Dermis blood vessel endothelial cell (primary cell): ENCODE results near the gene GNA15. TPM values are rescaled to one million over a fixed set of nuclear protein-coding genes. Genes with fewer than 3 reads are reported as not detected.

Experiments
- DNase-seq: peaks from one replicate; pipeline ENCODE4 v3.0.0; 2010
- total RNA-seq: library from RNA; depleted of rRNA; stranded (reverse); fragments of >200 nt; gene quantifications from 2 replicates; pipeline ENCODE4 v1.2.3, GENCODE V29; 2014

Gene GNA15
- total RNA-seq, 1 donor from 2014 or later, result under 0.01 TPM

DNA sequence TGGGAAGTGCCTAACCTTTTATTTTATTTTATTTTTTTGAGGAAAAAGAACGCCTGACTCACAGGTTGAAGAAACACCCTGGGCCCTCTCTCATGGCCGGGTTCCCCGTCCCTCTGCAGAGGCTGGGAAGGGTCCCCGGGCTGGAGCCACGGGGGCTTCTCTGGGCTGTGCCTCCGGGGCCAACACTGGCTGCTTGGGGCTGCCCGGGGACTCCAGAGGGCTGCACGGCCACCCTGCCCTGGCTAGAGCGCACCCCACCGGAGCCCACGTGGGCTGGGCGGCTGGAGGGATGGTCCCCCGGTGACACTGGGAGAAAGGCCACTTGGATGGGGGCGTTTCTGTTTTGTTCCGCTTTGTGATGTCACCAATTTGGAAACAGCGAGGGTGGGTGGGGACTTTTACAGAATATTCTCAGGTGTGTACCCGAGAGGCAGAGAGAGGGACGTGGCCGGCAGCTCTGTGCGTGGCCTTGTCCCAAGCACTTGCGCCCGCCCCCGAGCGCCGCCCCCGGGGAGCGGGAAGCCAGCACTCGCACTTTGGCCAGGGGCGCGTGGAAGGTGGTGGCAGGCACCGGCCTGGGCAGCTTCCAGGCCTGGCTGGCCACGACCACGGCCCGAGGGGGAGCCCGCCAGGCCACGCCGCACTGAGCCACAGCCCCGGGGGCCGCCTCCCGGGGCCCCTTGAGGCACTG lies 13.9 kb upstream of the GNA15 start:
- no peak for DNase-seq

DNA sequence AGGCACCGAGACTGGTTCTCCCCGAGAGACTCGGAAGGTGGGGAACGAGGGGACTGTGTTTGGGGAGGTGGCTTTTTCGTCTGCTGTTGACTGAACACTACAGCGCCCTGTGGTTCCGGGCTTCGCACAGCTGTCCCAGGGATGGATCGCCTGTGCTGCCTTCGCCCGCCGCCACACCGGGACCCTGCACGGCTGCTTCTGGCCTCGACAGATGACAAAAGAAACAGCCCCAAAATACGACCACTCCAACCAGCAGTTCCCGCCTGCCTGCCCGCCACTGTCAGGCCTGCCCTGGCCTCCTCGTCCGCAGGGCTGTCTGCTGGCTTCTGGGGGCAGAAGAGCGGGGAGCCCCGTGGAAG lies 13.3 kb upstream of the GNA15 start:
- DNase-seq, result no peak

DNA sequence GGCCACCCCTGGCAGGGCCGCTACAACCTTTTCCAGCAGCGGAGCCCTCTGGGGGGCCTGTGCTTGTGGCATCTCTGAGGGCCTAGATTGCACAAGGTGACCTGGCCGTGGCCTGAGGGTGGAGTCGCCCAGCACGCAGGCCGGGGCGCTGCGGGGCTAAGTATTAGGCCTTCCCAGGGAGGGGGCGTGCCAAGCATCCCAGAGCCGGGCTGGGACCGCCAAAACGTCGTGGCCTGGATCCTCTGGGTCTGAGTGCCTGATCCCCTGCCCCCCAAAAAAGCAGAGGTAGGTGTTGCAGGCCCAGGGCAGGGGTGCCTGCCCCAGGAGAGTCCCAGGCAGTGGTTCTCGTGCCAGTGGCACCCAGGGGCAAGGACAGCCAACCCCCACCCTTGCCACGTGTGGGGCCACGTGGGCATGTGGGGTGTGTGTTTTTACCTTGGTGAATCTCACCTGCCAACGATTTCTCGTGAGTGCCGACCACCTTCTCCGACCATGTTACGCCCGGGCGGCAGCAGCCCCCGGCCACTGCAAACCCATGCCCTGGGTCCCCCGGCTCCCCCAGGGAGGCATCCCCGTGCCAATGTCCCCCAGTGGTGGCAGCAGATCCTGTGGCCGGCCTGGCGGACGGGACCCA lies 12.6 kb upstream of the GNA15 start:
- no peak for DNase-seq

GRCh38 chr19:3123956-3124355 lies 11.9 kb upstream of the GNA15 start:
- DNase-seq, result no peak

- DNase-seq, result no peak
Observed at GRCh38 chr19:3124630-3125029, 11.2 kb upstream of the GNA15 start.

DNA sequence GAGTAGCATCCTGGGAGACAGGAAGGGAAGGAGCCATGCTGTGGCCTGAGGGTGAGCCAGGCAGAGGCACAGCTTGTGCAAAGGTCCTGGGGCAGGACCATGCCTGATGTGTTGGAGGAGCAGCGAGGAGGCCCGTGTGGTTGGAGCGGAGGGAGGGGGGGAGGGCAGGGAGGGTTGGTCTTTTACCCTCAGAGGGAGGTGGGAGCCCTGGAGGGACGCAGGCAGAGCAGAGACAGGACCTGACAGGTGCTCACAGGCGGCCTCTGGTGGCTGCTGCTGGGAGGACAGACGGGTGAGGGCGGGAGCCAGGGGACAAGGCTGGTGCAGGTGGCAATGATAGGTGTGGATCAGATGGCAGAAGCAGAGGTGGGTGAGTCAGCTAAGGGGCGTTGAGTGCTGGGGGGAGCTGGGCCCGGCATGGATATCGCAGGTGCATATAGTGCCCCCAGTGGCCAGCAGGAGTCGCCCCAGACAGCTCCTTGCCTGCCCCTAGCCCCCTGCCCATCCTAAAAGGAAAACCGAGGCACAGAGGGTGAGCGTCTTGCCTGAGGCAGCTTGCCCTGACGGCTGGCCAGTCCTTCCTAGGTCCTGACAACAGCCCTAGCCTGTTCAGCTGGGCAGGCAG lies 9.8 kb upstream of the GNA15 start:
- DNase-seq, result peak; percentile 67

- peak; percentile 85 for DNase-seq
Observed at GRCh38 chr19:3129112-3129511, 6.7 kb upstream of the GNA15 start.

DNA sequence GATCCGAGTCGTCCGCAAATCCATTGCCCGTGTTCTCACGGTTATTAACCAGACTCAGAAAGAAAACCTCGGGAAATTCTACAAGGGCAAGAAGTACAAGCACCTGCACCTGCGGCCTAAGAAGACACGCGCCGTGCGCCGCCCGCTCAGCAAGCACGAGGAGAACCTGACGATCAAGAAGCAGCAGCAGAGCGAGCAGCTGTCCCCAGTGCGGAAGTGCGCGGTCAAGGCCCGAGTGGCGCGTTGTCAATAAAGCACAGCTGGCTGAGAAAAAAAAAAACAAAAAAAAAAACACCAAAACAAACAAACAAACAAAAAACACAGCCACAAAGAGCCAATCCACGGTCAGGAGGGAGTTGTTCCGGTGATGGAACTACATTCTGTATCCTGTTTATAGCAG lies 4.7 kb upstream of the GNA15 start:
- no peak for DNase-seq

- no peak for DNase-seq
Observed at GRCh38 chr19:3132971-3133792, 2.7 kb upstream of the GNA15 start.

DNA sequence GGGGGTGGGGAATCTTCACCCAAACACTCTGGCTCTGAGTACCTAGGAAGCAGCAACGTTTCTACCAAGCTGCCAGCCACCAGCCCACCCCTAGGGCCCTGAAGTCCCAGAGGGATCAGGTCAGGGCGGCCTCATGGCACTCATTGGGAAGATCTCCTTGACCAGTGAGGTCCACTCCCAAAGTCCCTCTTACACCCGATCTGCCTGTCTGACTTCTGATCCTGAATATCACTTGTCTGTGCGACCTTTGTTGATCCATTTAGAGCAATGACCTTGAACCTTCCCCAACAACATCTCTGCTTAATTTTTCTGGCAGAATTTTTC lies 2.1 kb upstream of the GNA15 start:
- no peak for DNase-seq

DNA sequence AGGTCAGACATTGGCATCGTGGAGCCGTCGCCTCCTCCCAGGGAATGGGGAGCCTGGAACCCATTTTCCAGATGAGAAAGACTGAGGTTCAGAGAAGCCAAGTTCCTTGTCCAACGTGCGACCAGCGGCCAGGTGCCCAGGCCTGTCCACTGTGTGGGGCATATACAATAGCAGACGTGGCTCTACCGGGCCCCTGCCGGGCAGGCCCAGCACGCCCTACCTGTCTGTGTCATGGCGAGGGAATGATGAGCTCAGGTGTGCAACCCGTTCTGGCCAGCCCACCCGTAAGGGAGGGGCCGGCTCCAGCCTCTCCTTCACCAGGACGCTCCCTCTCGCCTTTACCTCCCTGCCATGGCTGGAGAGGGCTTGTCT lies 837 bp downstream of the GNA15 start:
- no peak for DNase-seq

DNA sequence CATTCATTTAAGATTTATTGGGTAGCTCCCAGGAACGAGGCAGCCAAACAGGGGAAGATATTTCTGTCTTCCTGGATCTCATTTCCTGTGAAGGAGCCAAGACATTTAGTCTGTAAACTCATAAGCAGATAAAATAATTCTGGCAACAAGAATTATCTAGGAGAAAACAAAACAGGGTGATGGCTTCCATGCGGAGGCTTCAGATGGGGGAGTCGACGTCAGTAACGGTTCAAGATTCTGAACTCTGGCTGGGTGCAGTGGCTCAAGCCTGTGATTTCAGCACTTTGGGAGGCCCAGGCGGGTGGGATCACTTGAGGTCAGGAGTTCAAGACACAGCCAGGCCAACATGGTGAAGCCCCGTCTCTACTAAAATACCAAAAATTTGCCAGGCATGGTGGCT lies 1.3 kb downstream of the GNA15 start:
- DNase-seq, result no peak

GRCh38 chr19:3138268-3138667 lies 2.4 kb downstream of the GNA15 start:
- DNase-seq, result no peak

DNA sequence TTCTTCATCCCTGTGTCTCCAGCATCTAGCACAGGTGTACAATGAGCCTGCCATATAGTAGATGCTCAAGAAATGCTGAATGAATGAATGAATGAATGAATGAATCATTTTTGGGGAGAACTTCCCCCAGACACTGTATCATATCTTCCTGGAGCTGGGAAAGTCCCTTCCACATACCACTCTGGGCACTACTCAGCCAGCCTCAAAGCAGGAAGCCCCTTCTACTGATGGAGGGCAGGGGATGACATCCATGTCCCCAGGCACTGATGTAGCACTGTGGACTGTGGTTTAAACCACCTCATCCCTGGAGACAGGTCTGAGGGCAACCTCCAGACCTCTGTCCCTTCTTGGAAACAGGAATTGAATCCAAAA lies 4.8 kb downstream of the GNA15 start:
- peak; percentile 27 for DNase-seq

DNA sequence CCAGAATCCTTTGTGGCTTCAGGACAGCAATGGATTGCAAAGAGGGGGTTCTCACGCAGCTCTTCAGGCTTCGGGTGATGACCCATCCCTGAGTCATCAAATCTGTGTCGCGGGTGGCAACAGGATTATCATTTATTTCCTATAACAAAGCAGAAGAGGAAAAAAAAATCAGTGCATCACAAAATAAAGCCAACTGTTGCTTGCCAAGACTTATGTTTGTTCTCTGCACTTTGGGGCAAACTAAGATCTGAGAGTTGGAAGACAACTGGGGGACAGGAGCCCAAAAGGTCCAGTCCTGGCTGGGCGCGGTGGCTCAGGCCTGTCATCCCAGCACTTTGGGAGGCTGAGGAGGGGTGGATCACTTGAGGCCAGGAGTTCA lies 6.4 kb downstream of the GNA15 start:
- peak; percentile 84 for DNase-seq

DNA sequence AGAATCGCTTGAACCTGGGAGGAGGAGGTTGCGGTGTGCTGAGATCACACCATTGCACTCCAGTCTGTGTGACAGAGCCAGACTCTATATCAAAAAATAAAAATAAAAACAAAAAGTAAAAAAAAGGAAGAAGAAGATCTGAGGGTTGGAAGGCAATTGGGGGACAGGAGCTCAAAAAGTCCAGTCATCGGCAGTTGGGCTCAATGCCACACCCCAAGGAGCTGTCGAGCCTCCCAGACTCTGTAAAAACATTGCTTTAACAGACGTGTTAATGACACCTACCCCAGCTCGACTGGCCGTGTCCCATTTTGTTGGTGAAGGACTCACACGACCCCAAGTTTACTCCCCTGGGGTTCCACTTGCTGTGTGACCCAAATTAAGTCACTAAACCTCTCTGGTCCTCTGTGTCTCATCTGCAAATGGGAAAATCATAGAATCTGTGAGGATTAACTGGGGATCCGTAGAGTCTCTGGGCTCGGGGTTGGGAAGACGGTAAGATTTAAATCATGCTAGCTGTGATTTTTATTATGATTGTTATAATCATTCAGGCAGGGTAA lies 7.0 kb downstream of the GNA15 start:
- DNase-seq, result no peak

DNA sequence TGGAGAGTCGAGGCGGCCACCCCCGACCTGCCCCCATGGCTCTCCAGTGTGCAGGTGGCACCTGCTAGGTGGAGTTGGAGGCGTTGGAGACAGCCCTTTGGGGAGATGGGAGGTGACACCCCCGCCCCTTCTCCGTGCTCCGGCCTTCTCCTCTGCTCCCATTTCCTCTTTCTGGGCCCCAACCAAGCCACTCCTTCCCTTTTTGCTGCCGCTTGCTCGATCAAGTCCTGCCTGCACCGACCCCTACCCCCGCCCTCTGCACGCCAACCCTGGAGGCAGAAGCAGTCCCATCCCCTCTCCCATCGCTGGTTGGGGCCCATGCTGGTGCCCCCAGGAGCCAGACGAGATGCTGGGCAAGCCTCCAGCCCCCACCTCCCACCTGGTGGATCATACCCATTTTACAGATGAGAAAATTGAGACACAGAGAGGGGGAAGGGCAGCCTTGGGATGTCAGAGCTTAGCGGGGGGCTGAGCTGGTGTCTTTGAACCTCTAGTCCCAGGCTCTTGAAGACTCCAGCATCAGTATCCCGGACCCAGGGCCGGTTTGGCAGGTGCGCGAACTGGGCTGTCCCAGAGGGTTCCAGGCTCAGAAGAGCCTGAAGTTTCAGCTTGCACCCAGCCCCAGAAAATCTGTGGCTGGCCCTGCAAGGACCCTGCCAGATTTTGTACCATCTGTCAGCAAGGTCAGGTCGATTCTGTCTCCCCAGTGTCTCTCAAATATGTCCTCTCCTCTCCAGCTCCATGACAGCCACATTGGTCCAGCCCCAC lies 10.3 kb downstream of the GNA15 start:
- no peak for DNase-seq

DNA sequence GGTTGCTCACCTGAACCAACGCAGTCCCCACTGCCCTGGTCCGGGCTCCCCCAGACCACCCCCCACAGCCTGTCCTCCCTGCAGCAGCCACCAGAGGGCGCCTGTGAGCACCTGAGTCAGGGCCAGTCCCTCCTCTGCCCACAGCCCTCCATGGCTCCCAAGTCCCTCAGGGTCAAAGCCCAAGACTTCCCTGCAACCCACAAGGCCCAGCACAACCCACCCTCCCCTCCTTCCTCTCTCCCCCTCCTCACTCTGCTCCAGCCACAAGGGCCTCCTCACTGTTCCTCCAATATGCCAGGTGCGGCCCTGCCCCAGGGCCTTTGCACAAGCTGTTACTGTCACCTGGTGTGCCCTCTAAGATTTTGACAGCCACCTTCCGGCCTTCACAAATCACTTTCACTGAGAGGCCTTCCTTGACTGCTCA lies 10.9 kb downstream of the GNA15 start:
- peak; percentile 51 for DNase-seq

DNA sequence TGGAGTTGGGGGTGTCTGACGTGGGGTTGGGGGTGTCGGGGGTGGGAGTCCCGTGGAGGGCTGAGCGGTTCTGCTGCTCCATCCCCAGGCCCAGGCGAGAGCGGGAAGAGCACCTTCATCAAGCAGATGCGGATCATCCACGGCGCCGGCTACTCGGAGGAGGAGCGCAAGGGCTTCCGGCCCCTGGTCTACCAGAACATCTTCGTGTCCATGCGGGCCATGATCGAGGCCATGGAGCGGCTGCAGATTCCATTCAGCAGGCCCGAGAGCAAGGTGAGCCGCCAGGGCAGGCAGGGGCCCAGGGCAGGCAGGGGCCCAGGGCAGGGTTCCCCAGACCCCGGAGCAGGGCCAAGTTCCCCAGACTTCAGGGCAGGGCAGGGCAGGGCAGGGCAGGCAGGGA lies 12.7 kb downstream of the GNA15 start:
- DNase-seq, result no peak

DNA sequence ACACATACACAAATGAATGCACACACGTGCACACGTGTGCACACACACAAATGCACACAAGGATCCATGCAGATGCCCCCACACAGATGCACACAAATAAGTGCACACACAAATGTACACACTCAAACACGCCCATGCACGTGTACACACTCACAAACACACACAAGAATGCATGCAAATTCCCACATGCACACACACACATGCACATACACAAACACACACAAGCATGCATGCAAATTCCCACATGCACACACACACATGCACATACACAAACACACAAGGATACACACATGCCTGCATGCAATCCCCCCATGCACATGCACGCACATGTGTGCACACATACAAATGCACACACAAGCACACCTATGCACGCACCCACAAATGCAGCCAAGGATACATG lies 13.3 kb downstream of the GNA15 start:
- no peak for DNase-seq

DNA sequence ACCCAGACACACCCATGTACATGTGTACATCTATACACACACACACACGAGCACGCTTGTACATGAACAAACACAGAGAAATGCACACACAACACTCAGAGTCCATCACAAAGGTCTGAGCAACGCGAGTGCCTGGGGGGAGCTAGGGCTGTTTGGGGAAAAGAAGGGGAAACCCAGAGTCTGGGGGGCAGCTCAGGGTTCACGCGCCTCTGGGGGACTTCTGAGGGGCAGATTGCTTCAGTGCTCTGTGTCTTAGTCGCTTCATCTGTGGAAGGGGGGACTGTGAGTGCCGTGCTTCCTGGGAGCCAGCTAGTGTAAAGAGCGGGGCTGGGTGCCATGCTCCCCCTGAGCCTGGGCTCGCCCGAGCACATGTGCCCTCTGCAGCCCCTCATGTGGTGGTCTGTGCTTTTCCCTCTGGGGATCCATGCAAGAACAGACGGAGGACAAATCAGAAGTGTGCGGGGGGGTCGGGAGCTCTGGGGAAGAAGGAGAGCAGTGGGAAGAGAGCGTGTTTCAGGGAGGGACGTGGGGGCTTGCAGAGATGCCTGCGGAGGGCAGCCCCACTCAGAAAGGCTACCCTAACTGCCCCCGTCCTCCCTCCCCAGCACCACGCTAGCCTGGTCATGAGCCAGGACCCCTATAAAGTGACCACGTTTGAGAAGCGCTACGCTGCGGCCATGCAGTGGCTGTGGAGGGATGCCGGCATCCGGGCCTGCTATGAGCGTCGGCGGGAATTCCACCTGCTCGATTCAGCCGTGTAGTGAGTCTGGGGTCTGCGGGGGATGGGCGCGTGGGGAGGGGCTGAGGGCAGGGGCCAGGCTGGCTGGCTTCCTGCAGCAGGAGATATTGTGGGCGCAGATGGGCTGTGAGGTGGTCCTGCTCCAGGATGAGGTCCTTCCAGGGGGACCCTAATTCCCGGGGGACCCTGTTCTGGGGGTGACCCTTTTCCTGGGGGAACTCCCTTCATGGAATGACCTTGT lies 14.0 kb downstream of the GNA15 start:
- no peak for DNase-seq
